K562 (cell line): ENCODE results near the gene EEPD1. TPM values are rescaled to one million over a fixed set of nuclear protein-coding genes. Genes with fewer than 3 reads are reported as not detected.

ENCODE experiments used
- ATAC-seq: fragments of 200-7000 bp; cut with Tn5 transposase; 3 replicates; pipeline ENCODE4 v1.9.1; 2020; ENCODE audit warnings: moderate library complexity
- BruUV-seq: library from RNA; stranded (reverse); fragments of 400-500 nt; replicated peaks from 2 replicates; lab custom pipeline; 2021; lab: Mats Ljungman, UMichigan
- CTCF ChIA-PET: fragments of 300-600 bp; formaldehyde crosslinking; extraction: SDS; loops from one replicate; lab custom pipeline; 2021; ENCODE audit warnings: low intra/inter-chr PET ratio; lab: Yijun Ruan, JAX
- POLR2A ChIA-PET: fragments of 300-600, 350-650 bp; sonication (Branson Sonifier 250); formaldehyde crosslinking; extraction: SDS; loops from one replicate; lab custom pipeline; 2021; ENCODE audit warnings: antibody characterized with exemption, inconsistent platforms; lab: Yijun Ruan, JAX
- DNase-seq, 4 experiments: peaks; one replicate each; pipeline versions ENCODE4 v3.0.0 to v3.0.0-alpha.2; 2011 to 2018; ENCODE audit warnings: low spot score in 3 of 4, mixed read lengths in 3 of 4; ENCODE audit errors: extremely low read depth in 1 of 4
- FAIRE-seq: peaks from 2 replicates; lab custom pipeline; 2011; peaks lifted over from hg19 to GRCh38; lab: Jason Lieb, UNC
- H2AFZ ChIP-seq: 2 replicates; pipeline ENCODE4 v1.6.0; 2011; ENCODE audit warnings: low read depth, low read length, control low read depth, inconsistent platforms
- H3K27ac ChIP-seq: fragments of 200-600 bp; 3 replicates; pipeline ENCODE4 v1.8.0; 2011; ENCODE audit warnings: low read depth, mild to moderate bottlenecking, control low read depth, inconsistent platforms, low read length, moderate library complexity, mixed read lengths; ENCODE audit errors: extremely low read depth
- H3K27me3 ChIP-seq, 2 experiments: fragments of 300-600 bp in 1 of 2; 2 replicates in 1 of 2; 3 replicates in 1 of 2; pipeline versions ENCODE4 v1.6.0 to v1.8.0; 2011; ENCODE audit warnings: inconsistent platforms in 2 of 2, low read length in 2 of 2, mild to moderate bottlenecking in 1 of 2, mixed read lengths in 1 of 2, moderate library complexity in 1 of 2; ENCODE audit not compliant: control insufficient read depth in 2 of 2, insufficient read depth in 2 of 2
- H3K36me3 ChIP-seq: fragments of 300-600 bp; 3 replicates; pipeline ENCODE4 v1.8.0; 2011; ENCODE audit warnings: mild to moderate bottlenecking, low read length, inconsistent platforms; ENCODE audit not compliant: control insufficient read depth, insufficient read depth
- H3K4me1 ChIP-seq, 2 experiments: fragments of 200-600 bp in 1 of 2; replicated peaks in 1 of 2; 2 replicates in 1 of 2; 3 replicates in 1 of 2; pipeline versions ENCODE4 v1.5.1 to v1.8.0; 2011; ENCODE audit warnings: inconsistent platforms in 2 of 2, low read length in 2 of 2, mild to moderate bottlenecking in 1 of 2, mixed read lengths in 1 of 2, moderate library complexity in 1 of 2; ENCODE audit not compliant: control insufficient read depth in 2 of 2, insufficient read depth in 2 of 2
- H3K4me2 ChIP-seq: 2 replicates; pipeline ENCODE4 v1.6.1; 2011; ENCODE audit warnings: low read length, control low read depth, inconsistent platforms, mixed read lengths; ENCODE audit not compliant: insufficient read depth
- H3K4me3 ChIP-seq: fragments of 200-600 bp; sonication (generic), shearing (Covaris generic); 2 replicates; pipeline ENCODE4 v1.5.1; 2016; ENCODE audit warnings: control low read depth, inconsistent platforms
- H3K79me2 ChIP-seq: fragments of 200-600 bp; 3 replicates; pipeline ENCODE4 v1.8.0; 2011; ENCODE audit warnings: low read length, inconsistent platforms; ENCODE audit not compliant: control insufficient read depth, insufficient read depth
- H3K9ac ChIP-seq, 2 experiments: 2 replicates each; pipeline versions ENCODE4 v1.6.0 to v1.6.1; 2011; ENCODE audit warnings: low read depth in 2 of 2, low read length in 2 of 2, control low read depth in 1 of 2, inconsistent platforms in 1 of 2, mild to moderate bottlenecking in 1 of 2, mixed read lengths in 1 of 2; ENCODE audit not compliant: insufficient read depth in 1 of 2
- H3K9me1 ChIP-seq: one replicate; pipeline ENCODE4 v1.6.0; 2011; ENCODE audit warnings: inconsistent platforms, mild to moderate bottlenecking, low read length, moderate library complexity; ENCODE audit not compliant: control insufficient read depth, insufficient read depth
- H3K9me3 ChIP-seq: replicated peaks from 2 replicates; pipeline ENCODE4 v1.5.1; 2011; ENCODE audit warnings: low read depth, low read length, inconsistent platforms; ENCODE audit not compliant: control insufficient read depth, insufficient read depth
- H4K20me1 ChIP-seq: replicated peaks from 2 replicates; pipeline ENCODE4 v1.6.1; 2011; ENCODE audit warnings: low read length, inconsistent platforms, mixed read lengths; ENCODE audit not compliant: control insufficient read depth, insufficient read depth
- CBX8 ChIP-seq: fragments of 200-600 bp; sonication (generic); IDR thresholded peaks from 2 replicates; pipeline ENCODE4 v1.6.1; 2012; ENCODE audit warnings: borderline replicate concordance, mixed run types, low read depth, mild to moderate bottlenecking, moderate library complexity, mixed read lengths, low read length, control low read depth, inconsistent platforms; ENCODE audit not compliant: poor library complexity, severe bottlenecking; ENCODE audit errors: extremely low read depth
- SPI1 ChIP-seq: IDR thresholded peaks from 2 replicates; pipeline ENCODE4 v1.6.1; 2011; ENCODE audit warnings: low read depth, low read length, control low read depth, borderline replicate concordance
- TAF9B ChIP-seq: fragments of 450-650 bp; IDR thresholded peaks from 2 replicates; pipeline ENCODE4 v1.6.1; 2018; ENCODE audit warnings: mild to moderate bottlenecking; ENCODE audit not compliant: partially characterized antibody
- ZNF512 ChIP-seq: IDR thresholded peaks from 2 replicates; pipeline ENCODE4 v1.6.1; 2016; ENCODE audit warnings: missing genetic modification characterization, missing compliant biosample characterization
- WGBS: fragments of 100-300 bp; shearing (Covaris generic); methylation state at CpG from one replicate; pipeline ENCODE4 v1.1.6; 2016; ENCODE audit warnings: low coverage, mixed read lengths; ENCODE audit not compliant: insufficient coverage; ENCODE audit errors: missing lambda C conversion rate; 5-methylcytosine and 5-hydroxymethylcytosine counted together
- in situ Hi-C: fragments of 300-500 bp; cut with MboI; formaldehyde crosslinking; loops from 4 replicates; pipeline ENCODE4 v1.15.0; 2018; ENCODE audit warnings: inconsistent platforms, mixed read lengths
- intact Hi-C: fragments of 100-400 bp; cut with micrococcal nuclease; formaldehyde crosslinking; loops from 2 replicates; pipeline ENCODE4 v1.14.2; 2022
- polyA plus RNA-seq, 8 experiments: library from polyadenylated mRNA; depleted of rRNA in 4 of 8; stranded (reverse) in 5 of 8; unstranded in 3 of 8; fragments of >200 nt; fragmentation: Nextera tagmentation in 2 of 8; fragmentation: Illumina TruSeq in 1 of 8; extraction: Ambion mirVana in 2 of 8; extraction: Trizol in 1 of 8; gene quantifications; 2 replicates each; pipeline versions ENCODE4 v1.2.1 to v1.2.3, GENCODE V29; 2011 to 2014; ENCODE audit warnings: inconsistent platforms in 1 of 8, missing spikeins in 1 of 8
- total RNA-seq, 7 experiments: library from RNA; depleted of rRNA in 6 of 7; stranded (reverse); fragments of >200 nt in 6 of 7; fragmentation: Illumina TruSeq in 2 of 7; extraction: Trizol in 2 of 7; gene quantifications; 2 replicates each; pipeline versions ENCODE4 v1.2.1 to v1.2.3, GENCODE V29; 2011 to 2021; ENCODE audit warnings: low replicate concordance in 1 of 7

The EEPD1 gene
- total and polyA plus RNA-seq, 9 of the 15 experiments (the other 6 are each of a cell fraction or from before 2014, with no cell fraction given) = 0.01 to 1.5 (median 0.74) TPM; not detected in 1

- ChIA-PET POLR2A (no interaction called here), CTCF (no interaction called here)
- H3K9ac ChIP-seq = no peak overlapping the region
- H3K79me2 ChIP-seq = no peaks in the 10 kb centered on the region
- no peak overlapping the region for H3K4me3 ChIP-seq
- ATAC-seq (no peak), FAIRE-seq (no peak), DNase-seq (no peak)
- TF ChIP-seq ZNF512 (tag) (peak; percentile 81), CBX8 (no peak)
- no TSS peak for BruUV-seq
- no peaks in the 10 kb centered on the region for H4K20me1 ChIP-seq
- no peak overlapping the region for H3K27ac ChIP-seq
- in situ Hi-C loops (no loop called here), intact Hi-C loops (no loop called here)
- H3K9me1 ChIP-seq = no peaks in the 10 kb centered on the region
- 0% methylated on average over 1 of the region's 1 CpG for WGBS
- no peaks in the 10 kb centered on the region for H3K36me3 ChIP-seq
- no peak overlapping the region for H2AFZ ChIP-seq
- no peaks in the 10 kb centered on the region for H3K4me1 ChIP-seq
- H3K27me3 ChIP-seq = no peaks in the 10 kb centered on the region; a peak in 3 of 5 replicates
- no peaks in the 10 kb centered on the region for H3K9me3 ChIP-seq
- no peak overlapping the region for H3K4me2 ChIP-seq
These were observed 190.5 kb downstream of the EEPD1 start for GRCh38 chr7:36343548-36343947.

- Histone ChIP-seq H3K27me3 (no peaks in the 10 kb centered on the region; a peak in 3 of 5 replicates), H3K36me3 (no peaks in the 10 kb centered on the region), H3K27ac (no peak overlapping the region), H3K4me3 (no peak overlapping the region), H3K9me3 (no peaks in the 10 kb centered on the region), H3K4me2 (no peak overlapping the region), H3K9me1 (no peaks in the 10 kb centered on the region), H3K9ac (no peak overlapping the region), H4K20me1 (no peaks in the 10 kb centered on the region), H3K79me2 (no peaks in the 10 kb centered on the region), H2AFZ (no peak overlapping the region), H3K4me1 (no peaks in the 10 kb centered on the region)
- no peak for DNase-seq
- BruUV-seq = no TSS peak
- FAIRE-seq = no peak
- TF ChIP-seq TAF9B = no peak
- peak; percentile 50; the same call in 1 of the 2 replicates for TF ChIP-seq SPI1
- ChIA-PET POLR2A (no interaction called here), CTCF (no interaction called here)
- no peak for ATAC-seq
- in situ Hi-C loops (no loop called here), intact Hi-C loops (no loop called here)
- 2% methylated on average over 2 of the region's 2 CpGs for WGBS
These were observed 191.6 kb downstream of the EEPD1 start for GRCh38 chr7:36344622-36345021.
